Endometrial microvascular endothelial cells (primary cell): Measurements from ENCODE around the gene NXPE4. TPM values are rescaled to one million over a fixed set of nuclear protein-coding genes. Genes with fewer than 3 reads are reported as not detected.
"Not testable (repeated sequence)": the region's sequence is repeated elsewhere in the genome, so short reads cannot be mapped to it uniquely, and the experiment has no call there.

ENCODE experiments used
- in situ Hi-C: cut with HindIII; loops from 2 replicates; pipeline ENCODE4 v1.10.0; 2017; ENCODE audit warnings: low sequenced_read_pairs, low pct_unique_long_range_greater_than_20kb; ENCODE audit errors: inconsistent ontology term
- total RNA-seq: library from RNA; depleted of rRNA; stranded (reverse); fragments of >200 nt; gene quantifications from one replicate; pipeline ENCODE4 v1.2.3, GENCODE V29; 2015; ENCODE audit errors: inconsistent ontology term

NXPE4 gene
- total RNA-seq, result not detected

GRCh38 chr11:114595571-114595970 is at the start of gene NXPE4:
NXPE4 (minus strand) TSS chr11:114595786; CDS start chr11:114594759, 1,027 bp downstream.
- in situ Hi-C loops, result no loop called here

- in situ Hi-C loops, result not testable (repeated sequence)
These were observed 43.9 kb upstream of the NXPE4 start for GRCh38 chr11:114639440-114639839.

GRCh38 chr11:114631445-114631965 is 35.9 kb upstream of the NXPE4 start:
- in situ Hi-C loops, result not testable (repeated sequence)

GRCh38 chr11:114625294-114625693 is 29.7 kb upstream of the NXPE4 start:
- in situ Hi-C loops, result no loop called here

GRCh38 chr11:114624455-114625207 is 29.0 kb upstream of the NXPE4 start:
- in situ Hi-C loops, result no loop called here

DNA sequence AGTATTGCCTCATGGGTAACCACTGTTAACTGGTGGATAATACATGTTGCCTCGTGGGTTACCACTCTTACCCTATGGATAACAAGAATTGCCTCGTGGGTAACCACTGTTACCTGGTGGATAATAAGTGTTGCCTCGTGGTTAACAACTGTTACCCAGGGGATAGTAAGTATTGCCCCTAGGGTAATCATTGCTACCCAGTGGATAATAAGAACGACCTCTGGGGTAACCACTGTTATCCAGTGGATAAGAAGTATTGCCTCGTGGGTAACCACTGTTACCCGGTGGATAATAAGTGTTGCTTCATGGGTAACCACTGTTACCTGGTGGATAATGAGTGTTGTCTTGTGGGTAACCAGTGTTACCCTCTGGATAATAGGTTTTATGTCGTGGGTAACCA is 28.1 kb upstream of the NXPE4 start:
- in situ Hi-C loops, result no loop called here

GRCh38 chr11:114622858-114623257 is 27.3 kb upstream of the NXPE4 start:
- in situ Hi-C loops, result no loop called here

DNA sequence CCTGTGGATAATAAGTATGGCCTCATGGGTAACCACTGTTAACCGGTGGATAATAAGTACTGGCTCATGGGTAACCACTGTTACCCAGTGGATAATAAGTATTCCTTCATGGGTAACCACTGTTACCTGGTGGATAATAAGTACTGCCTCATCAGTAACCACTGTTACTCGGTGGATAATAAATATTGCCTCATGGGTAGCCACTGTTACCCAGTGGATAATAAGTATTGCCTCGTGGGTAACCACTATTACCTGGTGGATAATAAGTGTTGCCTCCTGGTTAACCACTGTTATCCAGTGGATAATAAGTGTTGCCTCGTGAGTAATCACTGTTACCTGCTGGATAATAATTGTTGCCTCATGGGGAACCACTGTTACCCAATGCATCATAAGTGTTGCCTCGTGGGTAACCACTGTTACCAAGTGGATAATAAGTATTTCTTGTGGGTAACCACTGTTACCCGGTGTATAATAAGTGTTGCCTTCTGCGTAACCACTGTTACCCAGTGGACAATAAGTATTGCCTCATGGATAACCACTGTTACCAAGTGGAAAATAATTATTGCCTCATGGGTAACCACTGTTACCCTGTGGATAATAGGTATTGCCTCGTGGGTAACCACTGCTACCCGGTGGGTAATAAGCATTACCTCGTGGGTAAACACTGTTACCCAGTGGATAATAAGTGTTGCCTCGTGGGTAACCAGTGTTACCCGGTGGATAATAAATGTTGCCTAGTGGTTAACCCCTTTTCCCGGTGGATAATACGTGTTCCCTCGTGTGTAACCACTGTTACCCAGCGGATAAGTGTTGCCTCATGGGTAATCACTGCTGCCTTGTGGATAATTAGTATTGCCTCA is 26.6 kb upstream of the NXPE4 start:
- in situ Hi-C loops, result no loop called here

DNA sequence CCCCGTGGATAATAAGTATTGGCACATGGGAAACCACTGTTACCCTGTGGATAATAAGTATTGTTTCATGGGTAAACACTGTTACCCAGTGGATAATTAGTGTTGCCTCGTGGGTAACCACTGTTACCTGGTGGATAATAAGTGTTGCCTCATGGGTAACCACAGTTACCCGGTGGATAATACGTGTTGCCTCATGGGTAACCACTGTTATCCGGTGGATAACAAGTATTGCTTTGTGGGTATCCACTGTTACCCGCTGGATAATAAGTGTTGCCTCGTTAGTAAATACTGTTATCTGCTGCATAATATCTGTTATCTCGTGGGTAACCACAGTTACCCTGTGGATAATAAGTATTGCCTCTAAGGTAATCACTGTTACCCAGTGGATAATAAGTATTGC is 25.5 kb upstream of the NXPE4 start:
- in situ Hi-C loops, result no loop called here

DNA sequence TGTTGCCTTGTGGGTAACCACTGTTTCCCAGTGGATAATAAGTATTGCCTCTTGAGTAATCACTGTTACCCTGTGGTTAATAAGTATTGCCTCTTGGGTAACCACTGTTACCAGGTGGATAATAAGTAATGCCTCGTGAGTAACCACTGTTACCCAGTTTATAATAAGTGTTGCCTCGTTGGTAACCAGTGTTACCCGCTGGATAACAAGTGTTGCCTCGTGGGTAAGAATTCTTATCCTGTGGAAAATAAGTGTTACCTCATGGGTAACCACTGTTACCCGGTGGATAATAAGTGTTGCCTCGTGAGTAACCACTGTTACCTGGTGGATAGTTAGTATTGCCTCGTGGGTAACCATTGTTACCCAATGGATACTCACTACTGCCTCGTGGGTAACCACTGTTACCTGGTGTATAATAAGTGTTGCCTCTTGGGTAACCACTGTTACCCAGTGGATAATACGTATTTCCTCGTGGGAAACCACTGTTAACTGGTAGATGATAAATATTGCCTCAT is 24.1 kb upstream of the NXPE4 start:
- in situ Hi-C loops, result no loop called here

GRCh38 chr11:114618139-114618538 is 22.6 kb upstream of the NXPE4 start:
- in situ Hi-C loops, result no loop called here

DNA sequence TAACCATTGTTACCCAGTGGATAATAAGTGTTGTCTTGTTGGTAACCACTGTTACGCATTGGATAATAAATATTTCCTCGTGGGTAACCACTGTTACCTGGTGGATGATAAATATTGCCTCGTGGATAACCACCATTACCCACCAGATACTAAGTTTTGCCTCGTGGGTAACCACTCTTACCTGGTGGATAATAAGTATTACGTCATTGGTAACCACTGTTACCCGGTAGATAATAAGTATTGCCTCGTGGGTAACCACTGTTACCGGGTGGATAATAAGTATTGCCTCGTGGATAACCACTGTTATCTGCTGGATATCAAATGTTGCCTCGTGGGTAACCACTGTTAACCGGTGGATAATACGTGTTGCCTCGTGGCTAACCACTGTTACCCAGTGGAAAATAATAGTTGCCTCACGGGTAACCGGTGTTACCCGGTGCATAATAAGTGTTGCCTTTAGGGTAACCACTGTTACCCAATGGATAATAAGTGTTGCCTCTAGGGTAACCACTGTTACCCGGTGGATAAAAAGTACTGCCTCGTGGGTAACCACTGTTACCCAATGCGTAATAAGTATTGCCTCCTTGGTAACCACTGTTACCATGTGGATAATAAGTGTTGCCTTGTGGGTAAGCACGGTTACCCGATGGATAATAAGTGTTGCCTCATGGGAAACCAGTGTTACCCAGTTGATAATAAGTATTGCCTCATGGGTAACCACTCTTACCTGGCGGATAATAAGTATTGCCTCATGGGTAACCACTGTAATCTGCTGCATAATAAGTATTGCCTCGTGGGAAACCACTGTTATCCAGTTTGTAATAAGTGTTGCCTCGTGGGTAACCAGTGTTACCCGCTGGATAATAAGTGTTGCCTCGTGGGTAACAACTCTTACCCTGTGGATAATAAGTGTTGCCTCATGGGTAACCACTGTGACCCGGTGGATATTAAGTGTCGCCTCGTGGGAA is 21.9 kb upstream of the NXPE4 start:
- in situ Hi-C loops, result no loop called here

DNA sequence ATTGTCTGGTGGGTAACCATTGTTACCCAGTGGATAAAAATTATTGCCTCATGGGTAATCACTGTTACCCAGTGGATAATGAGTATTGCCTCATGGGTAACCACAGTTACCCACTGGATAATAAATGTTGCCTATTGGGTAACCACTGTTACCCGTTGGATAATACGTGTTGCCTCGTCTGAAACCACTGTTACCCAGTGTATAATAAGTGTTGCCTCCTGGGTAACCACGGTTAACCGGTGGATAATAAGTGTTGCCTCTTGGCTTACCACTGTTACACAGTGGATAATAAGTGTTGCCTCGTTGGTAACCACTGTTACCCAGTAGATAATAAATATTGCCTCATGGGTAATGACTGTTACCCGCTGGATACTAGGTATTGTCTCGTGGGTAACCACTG is 20.9 kb upstream of the NXPE4 start:
- in situ Hi-C loops, result no loop called here

- in situ Hi-C loops, result no loop called here
These were observed 20.1 kb upstream of the NXPE4 start for GRCh38 chr11:114615448-114616361.

- in situ Hi-C loops, result no loop called here
These were observed 18.6 kb upstream of the NXPE4 start for GRCh38 chr11:114614127-114614720.

- in situ Hi-C loops, result not testable (repeated sequence)
These were observed 17.5 kb upstream of the NXPE4 start for GRCh38 chr11:114613094-114613493.

DNA sequence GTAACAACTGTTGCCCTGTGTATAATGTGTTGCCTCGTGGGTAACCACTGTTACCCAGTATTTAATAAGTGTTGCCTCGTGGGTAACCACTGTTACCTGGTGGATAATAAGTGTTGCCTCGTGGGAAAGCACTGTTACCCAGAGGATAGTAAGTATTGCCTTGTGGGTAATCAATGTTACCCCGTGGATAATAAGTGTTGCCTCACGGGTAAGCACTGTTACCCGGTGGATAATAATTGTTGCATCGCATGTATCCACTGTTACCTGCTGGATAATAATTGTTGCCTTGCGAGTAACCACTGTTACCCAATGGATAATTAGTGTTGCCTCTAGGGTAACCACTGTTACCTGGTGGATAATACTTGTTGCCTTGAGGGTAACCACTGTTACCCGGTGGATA is 17.1 kb upstream of the NXPE4 start:
- in situ Hi-C loops, result no loop called here
